Activated CD8-positive, alpha-beta memory T cell treated with anti-CD3 and anti-CD28 coated beads for 36 hours (primary cell): ENCODE data around the gene ASF1B. TPM values are rescaled to one million over a fixed set of nuclear protein-coding genes. Genes with fewer than 3 reads are reported as not detected.

Experiments
- CTCF ChIA-PET: fragments of 350-600 bp; sonication (Branson Sonifier 250); formaldehyde crosslinking; loops from one replicate; lab custom pipeline; 2021; ENCODE audit warnings: antibody characterized with exemption; lab: Charles Lee
- POLR2A ChIA-PET: fragments of 350-600 bp; sonication (Branson Sonifier 250); formaldehyde crosslinking; loops from one replicate; lab custom pipeline; 2021; ENCODE audit warnings: antibody characterized with exemption; lab: Charles Lee
- total RNA-seq, 2 experiments: library from RNA; stranded (reverse); gene quantifications; one replicate each; pipeline ENCODE4 v1.2.3, GENCODE V29; 2021

Gene ASF1B
- total RNA-seq, 2 experiments from 2014 or later: 79.7 to 83.6 TPM

DNA sequence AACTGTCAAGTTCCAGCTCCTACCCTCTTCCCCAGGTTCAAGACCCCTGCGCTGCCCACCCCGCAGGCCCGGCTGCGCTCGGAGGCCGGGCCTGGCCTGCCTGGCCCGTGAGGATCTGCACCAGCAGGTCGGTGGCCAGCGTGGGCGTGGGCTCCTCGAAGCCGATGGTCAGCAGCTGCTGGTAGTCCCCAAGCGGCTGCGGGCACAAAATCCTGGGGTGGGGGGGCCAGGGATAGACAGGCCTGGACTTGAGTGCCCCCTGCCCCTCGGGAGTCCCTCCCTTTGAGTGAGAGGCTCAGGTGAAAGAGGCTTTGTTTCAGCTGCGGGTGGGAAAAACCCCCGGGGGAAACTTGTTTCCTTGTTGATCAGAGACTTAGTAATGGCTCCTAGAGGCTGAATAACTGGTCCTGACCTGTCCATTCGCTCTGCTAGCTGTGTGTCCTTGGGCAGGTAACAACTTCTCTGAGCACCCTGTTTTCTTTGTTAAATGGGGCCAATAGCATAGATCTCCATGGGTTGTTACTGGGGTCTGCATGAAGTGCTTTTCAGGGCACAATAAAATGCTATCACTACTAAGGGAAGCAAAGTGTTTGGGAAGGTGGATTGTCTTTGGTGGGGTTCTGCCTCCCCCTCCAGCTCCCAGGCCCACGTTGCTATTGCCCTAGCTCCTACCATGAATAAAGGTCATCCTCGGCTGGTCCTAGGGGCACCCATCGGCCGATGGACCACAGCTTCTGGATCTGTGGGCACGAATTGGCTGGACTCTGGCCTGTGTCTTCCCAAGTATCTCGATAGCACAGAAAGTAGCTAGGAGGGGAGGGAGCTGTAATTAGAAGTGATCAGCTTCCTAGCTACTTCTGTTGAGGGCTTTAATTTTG, 54.4 kb downstream of the ASF1B start:
- ChIA-PET CTCF (interaction anchor here (1.8 to 2.2 kb wide), 4 partner anchors 9 to 55 kb away, joined by 7 to 9 read pairs (median 7); partner anchors contain the start of gene ASF1B), POLR2A (interaction anchor here (0.6 to 1.0 kb wide), 3 partner anchors 10 to 356 kb away, joined by 3 to 4 read pairs (median 3); partner anchors contain the start of gene ASF1B)

DNA sequence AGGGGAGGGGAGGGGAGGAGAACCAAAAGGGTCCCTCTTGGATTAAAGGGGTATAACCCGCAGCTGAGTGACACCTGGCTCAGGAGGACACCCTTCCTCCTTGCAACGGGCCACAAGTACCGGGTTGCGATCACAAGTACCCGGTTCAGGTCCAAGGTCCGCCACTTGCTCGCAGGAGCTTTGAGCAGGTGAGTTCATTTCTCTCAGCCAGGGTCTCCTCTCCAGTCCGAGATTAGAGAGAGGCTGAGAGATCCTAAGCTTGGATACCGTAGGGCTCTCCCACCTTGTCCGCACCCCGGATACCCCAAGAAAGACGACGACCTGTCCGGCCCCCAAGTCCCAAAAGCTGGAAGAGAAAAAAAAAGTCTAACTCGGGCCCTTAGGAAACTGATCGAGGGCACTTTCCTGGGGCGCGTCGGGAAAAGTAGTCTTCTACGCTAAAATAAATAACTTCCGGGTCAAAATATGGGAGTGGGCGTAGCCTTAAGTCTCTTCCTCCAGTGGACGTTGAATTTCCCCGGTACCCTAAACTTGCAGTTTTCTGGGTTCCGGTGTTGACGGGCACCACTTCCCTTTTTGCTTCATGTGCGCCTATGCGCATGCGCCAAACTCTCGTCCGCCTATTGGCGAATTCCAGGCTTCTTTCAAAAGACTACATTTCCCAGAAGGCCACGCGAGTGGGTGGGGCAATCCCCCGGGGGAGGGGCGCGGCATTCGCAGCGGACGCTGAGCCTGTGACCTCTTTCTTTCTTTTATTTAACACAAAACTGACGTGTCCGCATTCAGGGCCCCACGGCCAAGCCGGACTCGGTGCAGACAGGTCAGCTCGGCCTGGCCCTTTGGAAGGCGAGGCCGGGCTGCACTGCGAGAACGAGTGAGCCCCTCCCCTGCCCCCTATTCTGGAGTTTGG, 55.2 kb downstream of the ASF1B start:
- ChIA-PET POLR2A (interaction anchor here (0.6 to 1.0 kb wide), 5 partner anchors 11 to 356 kb away, joined by 3 to 4 read pairs (median 3); partner anchors contain the start of gene ASF1B), CTCF (interaction anchor here (0.6 to 2.2 kb wide), 7 partner anchors 8 to 202 kb away, joined by 3 to 9 read pairs (median 7); partner anchors contain the start of genes ASF1B and MISP3)

DNA sequence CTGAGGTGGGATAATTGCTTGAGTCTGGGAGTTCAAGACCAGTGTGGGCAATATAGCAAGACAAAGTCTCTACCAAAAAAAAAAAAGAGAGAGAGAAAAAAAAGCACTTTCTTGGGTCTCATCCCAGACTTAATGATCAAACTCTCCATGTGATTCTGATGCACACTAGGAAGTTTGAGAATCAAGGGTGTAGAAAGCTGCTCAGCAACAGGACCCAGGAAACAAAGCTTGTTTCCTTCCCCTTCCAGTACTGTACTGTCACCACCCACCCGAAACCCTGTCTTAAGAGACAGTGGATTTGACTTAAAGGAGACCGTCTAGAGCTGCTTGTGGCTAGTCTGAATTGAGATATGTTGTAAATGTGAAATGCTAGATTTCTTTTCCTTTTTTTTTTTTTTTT, 58.0 kb downstream of the ASF1B start:
- ChIA-PET POLR2A (interaction anchor here (0.7 kb wide), 2 partner anchors 21 to 25 kb away, joined by 3 to 7 read pairs; no protein-coding TSS in a partner anchor), CTCF (interaction anchor here (0.6 to 0.7 kb wide), 3 partner anchors 13 to 234 kb away, joined by 3 to 8 read pairs (median 4); no protein-coding TSS in a partner anchor)

DNA sequence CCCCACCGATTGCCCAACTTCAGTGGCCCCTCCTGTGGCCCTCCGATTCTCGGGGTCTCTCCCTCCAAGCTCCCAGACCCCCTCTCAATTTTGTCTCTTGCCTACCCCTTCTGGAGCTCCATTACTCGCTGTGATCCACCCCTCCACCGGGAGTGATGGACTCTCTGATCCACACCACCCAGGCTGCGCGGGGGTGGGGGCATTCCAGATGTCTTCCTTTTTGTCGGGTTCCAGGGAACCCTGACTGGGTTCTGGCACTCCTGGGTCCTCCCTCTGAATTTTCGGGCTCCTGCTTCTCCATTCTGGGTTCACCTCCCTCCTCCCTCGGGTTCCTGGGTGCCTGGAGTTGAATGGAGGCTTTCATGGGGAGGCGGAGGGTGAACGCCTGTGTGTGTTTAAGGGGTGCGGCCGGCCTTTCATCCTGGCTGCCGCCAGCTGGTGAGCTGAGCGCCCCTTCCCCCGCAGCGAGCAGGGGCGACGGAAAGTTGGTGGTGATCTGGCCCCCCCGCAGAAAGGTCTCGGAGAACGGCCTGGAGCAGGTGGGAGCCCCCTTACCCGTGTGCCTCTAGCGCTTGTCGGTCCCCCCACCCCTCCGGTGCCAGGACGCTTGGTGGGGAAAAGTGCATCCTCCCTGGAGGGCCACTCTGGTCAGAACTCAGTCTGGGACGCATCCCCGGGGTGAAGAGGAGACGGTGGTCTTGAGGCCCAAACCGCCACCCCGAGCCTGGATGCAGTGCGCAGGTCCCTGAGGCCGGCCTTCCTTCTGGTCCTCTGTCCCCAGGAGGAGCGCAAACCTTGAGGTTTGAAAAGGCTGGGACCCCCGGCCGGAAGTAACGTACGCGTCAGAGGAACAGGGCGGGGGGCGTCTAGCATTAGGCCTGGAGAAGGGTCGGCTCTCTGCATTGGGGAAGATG, 62.2 kb downstream of the ASF1B start:
- ChIA-PET POLR2A (no interaction called here), CTCF (interaction anchor here (0.6 to 5.3 kb wide), 17 partner anchors 8 to 332 kb away, joined by 3 to 37 read pairs (median 4); partner anchors contain the start of genes ASF1B and PALM3)

DNA sequence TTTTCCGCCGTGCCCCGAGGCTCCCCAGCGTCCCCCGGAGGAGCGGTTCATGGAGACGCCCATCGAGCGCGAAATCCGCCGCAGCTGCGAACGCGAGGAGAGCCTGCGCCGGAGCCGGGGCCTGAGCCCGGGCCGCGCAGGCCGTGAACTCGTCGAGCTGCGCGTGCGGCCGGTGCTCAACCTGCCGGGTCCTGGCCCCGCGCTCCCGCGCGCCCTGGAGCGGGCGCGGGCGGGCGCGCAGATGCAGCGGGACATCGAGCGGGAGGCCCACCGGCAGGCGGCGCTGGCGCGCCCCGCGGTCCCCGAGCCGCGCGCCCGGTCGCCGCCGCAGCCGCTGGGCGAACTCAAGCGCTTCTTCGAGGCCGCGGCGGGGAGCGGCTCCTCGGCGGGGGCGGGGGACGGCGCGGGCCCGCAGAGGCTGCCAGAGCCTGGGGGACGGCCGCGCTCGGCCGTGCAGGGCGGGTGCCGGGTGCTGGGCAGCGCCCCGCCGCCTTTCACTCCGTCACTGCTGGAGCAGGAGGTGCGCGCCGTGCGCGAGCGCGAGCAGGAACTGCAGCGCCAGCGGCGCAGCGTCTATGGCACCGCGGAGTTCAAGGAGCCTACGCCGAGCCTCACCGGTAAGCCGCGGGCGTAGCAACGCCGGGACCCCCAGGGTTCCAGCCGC, 63.0 kb downstream of the ASF1B start:
- CTCF ChIA-PET: interaction anchor here (0.6 to 5.3 kb wide), 27 partner anchors 8 to 333 kb away, joined by 3 to 37 read pairs (median 4); partner anchors contain the start of genes ASF1B, IL27RA, NANOS3 and PALM3
- POLR2A ChIA-PET: interaction anchor here (0.6 kb wide), 1 partner anchor 24 kb away, joined by 4 read pairs; no protein-coding TSS in a partner anchor

DNA sequence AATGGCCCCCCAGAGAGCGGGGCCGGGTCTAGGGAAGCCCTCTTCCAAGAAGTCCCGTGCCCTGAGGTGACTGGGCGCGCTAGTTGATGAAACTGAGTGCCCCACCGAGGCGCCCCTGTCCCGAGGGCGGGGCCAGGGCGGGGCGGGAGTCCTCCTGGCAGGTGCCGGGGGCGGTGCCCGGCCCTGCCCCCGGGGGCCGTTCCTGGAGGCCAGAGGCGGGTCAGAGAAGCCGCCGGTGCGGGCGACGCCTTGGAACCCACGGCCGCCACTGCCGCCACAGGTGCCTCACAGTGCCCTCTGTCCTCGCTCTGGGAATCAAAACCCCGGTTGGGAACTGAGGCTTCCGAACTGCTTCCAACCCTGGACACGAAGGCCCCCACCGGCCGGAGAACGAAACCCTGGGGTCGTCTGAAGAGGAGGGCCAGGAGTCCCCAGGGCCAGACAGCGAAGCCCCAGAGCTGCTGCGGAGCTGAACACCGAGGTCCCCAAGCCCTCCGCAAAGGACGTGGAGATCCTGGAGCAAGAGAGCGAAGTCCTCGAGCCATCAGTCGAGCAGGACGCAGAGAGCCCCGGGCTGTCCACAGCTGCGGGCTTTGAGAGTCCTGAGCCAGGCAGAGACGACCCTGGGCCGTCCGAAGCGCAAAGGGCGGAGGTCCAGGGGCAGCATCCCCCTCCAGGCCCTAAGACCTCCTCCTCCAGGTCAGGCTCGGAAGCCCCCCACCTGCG, 63.7 kb downstream of the ASF1B start, which contains the start of gene MISP3:
MISP3 (plus strand) TSS at position 252 of the 726 bp plus-strand sequence. CDS start 524 bp downstream, outside the sequence.
- ChIA-PET CTCF (interaction anchor here (0.6 to 5.3 kb wide), 29 partner anchors 8 to 347 kb away, joined by 3 to 37 read pairs (median 3); partner anchors contain the start of genes IL27RA, NANOS3 and PALM3), POLR2A (interaction anchor here (0.6 kb wide), 1 partner anchor 24 kb away, joined by 4 read pairs; no protein-coding TSS in a partner anchor)

DNA sequence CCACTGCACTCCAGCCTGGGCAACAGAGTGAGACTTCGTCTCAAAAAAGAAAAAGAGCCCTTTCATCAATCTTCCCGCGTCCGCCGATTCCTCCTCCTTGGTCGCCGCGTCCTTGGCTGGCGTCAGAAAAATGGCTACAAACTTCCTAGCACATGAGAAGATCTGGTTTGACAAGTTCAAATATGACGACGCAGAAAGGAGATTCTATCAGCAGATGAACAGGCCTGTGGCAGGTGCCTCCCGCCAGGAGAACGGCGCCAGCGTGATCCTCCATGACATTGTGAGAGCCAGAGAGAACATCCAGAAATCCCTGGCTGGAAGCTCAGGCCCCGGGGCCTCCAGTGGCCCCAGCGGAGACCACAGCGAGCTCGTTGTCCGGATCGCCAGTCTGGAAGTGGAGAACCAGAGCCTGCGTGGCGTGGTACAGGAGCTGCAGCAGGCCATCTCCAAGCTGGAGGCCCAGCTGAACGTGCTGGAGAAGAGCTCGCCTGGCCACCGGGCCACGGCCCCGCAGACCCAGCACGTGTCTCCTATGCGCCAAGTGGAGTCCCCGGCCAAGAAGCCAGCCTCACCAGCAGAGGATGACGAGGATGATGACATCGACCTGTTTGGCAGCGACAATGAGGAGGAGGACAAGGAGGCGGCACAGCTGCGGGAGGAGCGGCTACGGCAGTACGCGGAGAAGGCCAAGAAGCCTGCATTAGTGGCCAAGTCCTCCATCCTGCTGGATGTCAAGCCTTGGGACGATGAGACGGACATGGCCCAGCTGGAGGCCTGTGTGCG, 65.9 kb downstream of the ASF1B start:
- CTCF ChIA-PET: interaction anchor here (0.6 to 5.3 kb wide), 11 partner anchors 11 to 191 kb away, joined by 3 to 37 read pairs (median 5); partner anchors contain the start of genes NANOS3 and PALM3
- POLR2A ChIA-PET: no interaction called here

Other genes with a start within 250 kb of the ASF1B start
- 1 to 10 TPM; 6.9 TPM for gene BRME1, start 230.5 kb downstream of the ASF1B start, total RNA-seq
- 10 to 100 TPM; 29.4 to 30.5 TPM for gene CC2D1A, start 230.4 kb downstream of the ASF1B start, total RNA-seq
- gene PODNL1, start 198.2 kb downstream of the ASF1B start, total RNA-seq: under 1 TPM in 1 of 2 experiments, not detected in 1; 0.21 TPM
- 10 to 100 TPM; 59.9 to 65.3 TPM for gene DCAF15, start 184.1 kb downstream of the ASF1B start, total RNA-seq
- 10 to 100 TPM; 11.8 to 12.5 TPM for gene RFX1, start 130.3 kb downstream of the ASF1B start, total RNA-seq
- gene RLN3, start 108.4 kb downstream of the ASF1B start, total RNA-seq: not detected
- gene IL27RA, start 104.8 kb downstream of the ASF1B start, total RNA-seq: 10 to 100 TPM; 60.1 to 61.1 TPM
- gene PALM3, start 74.5 kb downstream of the ASF1B start, total RNA-seq: not detected
- gene MISP3, start 63.8 kb downstream of the ASF1B start, total RNA-seq: 1 to 10 TPM; 1.0 to 1.1 TPM
- not detected for gene C19orf67, start 50.8 kb downstream of the ASF1B start, total RNA-seq
- gene SAMD1, start 45.8 kb downstream of the ASF1B start, total RNA-seq: 10 to 100 TPM; 95.0 to 96.1 TPM
- gene PRKACA, start 18.8 kb downstream of the ASF1B start, total RNA-seq: 10 to 100 TPM; 70.5 to 74.1 TPM
- 1 to 10 TPM; 7.4 to 8.3 TPM for gene ADGRL1, start 69.6 kb upstream of the ASF1B start, total RNA-seq
- gene ADGRE5, start 244.9 kb upstream of the ASF1B start, total RNA-seq: 100 to 1,000 TPM; 224 to 225 TPM